GM19023 (cell line): ENCODE data around the gene MTCH1.

Experiments used
- ATAC-seq: cut with Tn5 transposase; IDR thresholded peaks from one replicate; pipeline ENCODE4 v1.9.1; 2021; ENCODE audit warnings: mild to moderate bottlenecking, moderate library complexity; ENCODE audit not compliant: unreplicated experiment

The MTCH1 gene, protein sequence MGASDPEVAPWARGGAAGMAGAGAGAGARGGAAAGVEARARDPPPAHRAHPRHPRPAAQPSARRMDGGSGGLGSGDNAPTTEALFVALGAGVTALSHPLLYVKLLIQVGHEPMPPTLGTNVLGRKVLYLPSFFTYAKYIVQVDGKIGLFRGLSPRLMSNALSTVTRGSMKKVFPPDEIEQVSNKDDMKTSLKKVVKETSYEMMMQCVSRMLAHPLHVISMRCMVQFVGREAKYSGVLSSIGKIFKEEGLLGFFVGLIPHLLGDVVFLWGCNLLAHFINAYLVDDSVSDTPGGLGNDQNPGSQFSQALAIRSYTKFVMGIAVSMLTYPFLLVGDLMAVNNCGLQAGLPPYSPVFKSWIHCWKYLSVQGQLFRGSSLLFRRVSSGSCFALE

DNA sequence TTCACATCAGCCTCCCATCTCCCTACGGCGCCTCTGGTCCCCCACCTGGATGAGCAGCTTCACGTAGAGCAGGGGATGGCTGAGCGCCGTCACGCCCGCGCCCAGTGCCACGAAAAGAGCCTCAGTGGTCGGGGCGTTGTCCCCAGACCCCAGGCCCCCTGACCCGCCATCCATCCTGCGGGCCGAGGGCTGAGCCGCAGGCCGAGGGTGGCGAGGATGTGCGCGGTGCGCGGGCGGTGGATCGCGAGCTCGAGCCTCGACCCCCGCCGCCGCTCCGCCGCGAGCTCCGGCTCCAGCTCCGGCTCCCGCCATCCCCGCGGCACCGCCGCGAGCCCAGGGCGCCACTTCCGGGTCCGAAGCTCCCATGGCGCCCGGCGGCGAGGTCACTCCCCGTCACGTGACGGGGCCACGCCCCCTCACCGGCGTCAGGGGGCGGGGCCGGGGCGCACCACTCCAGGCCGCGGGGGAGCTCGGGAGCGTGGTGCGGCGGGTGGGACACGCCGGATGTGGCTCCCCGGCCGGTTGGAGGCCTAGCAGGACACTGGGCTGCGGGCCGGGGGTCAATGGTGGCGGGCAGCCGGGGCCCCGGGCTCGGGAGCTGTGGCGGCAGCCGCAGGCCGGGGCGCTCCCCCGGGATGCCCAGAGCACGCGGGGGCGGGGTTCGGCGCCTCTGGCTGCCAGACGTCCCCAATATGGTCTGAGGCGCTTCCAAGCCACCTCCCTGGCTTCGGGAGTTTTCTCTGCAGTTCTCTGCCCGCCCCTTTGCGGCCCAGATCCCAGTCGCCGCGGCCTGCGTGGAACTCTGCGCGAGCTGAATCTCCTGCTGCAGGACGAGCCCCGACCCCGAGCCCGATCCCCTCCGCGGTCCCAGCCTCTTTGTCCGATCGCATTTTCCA is at the start of gene MTCH1:
MTCH1 (minus strand) TSS at position 389 of the 896 bp plus-strand sequence; CDS start at position 366, 23 bp downstream.
- ATAC-seq, result peak; percentile 84

DNA sequence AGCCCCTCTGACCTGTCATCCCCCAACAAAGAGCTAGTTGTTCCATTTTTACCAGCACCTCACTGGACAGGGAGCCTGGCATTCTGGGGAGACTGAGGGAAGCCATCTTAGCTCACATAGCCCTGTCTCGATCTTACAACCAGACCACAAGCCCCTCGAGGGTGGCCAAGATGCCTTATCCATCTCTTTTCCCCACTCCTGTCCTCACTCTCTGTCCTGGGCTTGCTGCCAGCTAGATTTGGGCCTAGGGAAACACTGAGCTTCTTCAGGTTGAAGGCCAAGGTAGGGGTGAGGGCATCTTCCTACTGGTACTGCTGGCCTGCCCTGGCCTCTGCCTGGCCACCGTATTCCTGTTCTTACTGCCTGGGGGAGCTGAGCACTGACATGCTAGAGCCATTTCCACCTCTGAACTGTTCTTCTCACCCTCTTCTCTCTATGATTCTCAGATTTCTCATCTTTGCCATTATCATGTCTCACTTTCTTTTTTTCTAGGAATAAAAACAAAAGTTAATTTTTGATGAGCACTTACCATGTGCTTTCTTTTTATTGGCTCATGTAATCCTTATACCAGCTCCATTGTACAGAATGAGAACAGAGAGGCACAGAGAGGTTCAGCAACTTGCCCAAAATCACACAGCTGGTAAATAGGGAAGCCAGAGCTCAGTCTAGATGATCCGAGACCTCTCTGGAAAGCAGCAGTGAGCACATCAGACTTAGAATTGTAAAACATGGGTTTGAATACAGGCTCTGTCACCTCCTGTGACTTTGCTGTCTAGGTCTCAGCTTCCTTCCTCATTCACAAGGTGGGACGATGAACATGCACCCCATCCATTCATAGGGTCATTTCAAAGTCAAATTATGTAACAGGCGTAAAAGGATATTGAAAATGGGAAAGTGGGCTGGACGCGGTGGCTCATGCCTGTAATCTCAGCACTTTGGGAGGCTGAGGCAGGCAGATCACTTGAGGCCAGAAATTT is 48.1 kb upstream of the MTCH1 start:
- ATAC-seq, result no peak

DNA sequence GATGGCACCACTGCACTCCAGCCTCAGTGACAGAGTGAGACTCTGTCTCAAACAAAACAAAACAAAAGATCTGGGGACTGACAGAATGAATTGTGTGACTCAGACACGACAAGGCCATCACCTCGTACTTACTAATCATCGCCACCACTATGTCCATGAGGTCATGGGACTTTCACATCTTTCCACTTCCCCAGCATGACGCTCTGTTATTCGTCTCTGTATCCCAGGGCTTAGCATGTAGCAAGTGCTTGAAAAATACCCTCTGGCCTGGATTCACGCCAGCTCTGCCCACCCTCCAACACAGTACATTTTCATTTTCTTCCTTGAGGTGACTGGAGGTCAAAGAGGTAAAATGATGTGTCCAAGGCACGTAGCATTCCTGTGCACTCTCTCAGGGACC is 47.3 kb upstream of the MTCH1 start:
- ATAC-seq, result no peak

DNA sequence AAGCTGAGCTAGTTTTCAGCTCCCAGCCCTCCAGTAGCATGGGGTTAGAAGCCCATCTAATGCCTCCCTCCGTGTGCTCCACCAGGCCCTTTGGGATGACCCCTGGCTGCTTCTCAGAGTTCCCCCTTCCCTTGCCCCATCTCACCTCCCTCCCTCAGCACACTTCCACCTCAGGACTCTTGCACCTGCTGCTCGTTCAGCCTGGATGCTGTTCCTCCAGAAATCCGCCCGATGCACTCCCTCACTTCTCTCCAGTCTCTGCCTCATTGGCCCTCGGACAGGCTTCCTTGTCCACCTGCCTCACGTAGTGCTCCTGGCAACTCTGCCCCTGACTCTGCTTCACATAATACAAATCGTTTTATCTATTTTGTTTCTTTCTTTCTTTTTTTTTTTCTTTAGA is 46.2 kb upstream of the MTCH1 start:
- no peak for ATAC-seq

DNA sequence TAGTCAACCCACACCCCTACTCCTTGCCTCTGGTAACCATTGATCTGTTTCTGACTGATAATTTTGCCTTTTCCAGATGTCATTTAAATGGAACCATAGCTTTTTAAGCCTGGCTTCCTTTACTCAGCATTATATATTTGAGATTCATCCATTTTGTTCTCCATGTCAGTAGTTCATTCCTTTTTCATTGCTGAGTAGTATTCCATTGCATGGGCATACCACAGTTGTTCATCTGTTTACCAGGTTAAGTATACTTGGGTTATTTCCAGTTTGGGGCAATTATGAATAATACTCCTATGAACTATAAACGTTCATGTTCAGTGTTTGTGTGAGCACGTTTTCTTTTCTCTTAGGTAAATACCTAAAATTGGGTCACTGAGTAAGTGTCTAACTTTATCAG is 44.6 kb upstream of the MTCH1 start:
- ATAC-seq, result no peak

DNA sequence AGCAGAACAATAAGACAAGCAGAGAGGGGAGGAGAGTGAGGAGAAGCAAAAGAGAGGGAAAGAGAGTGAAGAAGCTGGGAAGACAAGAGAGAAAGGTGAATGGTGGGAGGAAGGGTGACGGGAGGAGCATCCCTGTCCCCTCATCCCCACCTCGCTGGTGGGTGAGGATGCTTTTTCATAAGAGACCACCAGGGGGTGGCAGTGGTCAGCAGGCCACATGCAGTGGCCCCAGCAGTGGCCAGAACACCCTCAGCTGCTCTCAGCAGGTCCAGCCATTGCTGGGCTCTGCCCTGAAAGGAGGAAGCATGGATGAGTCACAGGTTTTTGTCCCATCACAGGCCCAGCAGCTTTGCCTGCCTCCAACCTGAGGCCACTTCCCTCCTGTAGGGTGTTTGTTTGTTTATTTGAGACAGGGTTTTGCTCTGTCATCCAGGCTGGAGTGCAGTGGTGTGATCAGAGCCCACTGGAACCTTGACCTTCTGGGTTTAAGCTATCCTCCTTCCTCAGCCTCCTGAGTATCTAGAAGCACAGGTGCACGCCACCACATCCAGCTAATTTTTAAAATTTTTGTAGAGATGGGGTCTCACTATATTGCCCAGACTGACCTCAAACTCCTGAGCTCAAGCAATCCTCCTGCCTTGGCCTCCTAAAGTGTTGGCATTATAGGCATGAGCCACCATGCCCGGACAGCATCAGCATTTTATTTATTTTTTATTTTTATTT is 43.4 kb upstream of the MTCH1 start:
- ATAC-seq, result no peak

DNA sequence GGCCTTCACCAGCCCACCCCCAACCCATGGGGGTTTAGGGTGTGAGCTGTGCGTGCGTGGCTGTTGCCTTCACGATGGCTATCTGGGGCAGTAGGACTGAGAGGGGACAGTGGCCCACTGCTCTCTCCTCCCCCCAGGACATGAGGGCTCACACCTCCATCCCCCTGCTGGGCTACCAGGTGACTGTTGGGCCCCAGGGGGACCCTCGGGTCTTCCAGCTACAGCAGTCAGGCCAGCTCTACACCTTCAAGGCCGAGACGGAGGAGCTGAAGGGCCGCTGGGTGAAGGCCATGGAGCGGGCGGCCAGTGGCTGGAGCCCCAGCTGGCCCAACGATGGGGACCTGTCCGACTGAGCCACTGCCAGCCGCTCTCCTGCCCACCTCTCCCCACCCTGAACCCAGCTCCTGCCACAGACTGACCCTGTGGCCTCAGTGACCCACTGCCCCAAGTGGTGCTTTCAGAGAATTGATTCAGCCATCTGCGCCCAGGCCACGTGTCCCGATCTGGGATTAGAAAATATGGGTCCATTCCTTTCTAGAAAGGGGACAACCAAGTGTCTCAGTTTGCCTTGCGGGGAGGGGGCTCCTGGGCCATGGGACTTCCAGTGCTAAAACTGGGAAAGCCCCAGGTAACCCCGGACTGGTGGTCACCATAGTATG is 41.9 kb upstream of the MTCH1 start:
- no peak for ATAC-seq

DNA sequence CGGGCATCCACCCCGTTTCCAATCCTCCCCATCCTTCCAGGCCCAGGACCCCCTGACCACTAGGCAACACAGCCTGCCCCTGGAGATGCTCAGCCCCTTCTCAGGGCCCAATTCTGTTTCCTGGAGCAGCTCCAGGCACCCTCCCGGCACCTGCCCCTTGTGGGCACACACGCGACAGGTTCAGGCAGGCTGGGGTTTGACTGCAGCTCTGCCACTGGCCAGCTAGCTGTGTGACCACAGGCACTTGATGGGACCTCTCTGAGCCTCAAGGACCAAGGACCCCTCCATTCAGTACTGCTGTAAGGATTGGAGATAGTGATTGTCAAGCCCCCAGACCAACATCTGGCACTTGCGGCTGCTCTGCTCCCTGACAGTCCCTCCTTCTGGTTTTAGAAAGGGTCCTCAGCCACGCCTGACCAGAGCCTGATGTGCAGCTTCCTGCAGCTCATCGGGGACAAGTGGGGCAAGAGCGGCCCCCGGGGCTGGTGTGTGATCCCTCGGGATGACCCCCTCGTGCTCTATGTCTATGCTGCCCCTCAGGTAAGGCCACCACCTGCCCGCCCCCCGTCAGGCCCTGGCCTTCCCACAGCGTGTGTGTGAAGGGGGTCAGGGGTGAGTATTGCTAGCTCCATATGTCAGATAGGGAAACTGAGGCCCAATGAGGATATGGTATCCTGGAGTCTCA is 41.2 kb upstream of the MTCH1 start:
- no peak for ATAC-seq

DNA sequence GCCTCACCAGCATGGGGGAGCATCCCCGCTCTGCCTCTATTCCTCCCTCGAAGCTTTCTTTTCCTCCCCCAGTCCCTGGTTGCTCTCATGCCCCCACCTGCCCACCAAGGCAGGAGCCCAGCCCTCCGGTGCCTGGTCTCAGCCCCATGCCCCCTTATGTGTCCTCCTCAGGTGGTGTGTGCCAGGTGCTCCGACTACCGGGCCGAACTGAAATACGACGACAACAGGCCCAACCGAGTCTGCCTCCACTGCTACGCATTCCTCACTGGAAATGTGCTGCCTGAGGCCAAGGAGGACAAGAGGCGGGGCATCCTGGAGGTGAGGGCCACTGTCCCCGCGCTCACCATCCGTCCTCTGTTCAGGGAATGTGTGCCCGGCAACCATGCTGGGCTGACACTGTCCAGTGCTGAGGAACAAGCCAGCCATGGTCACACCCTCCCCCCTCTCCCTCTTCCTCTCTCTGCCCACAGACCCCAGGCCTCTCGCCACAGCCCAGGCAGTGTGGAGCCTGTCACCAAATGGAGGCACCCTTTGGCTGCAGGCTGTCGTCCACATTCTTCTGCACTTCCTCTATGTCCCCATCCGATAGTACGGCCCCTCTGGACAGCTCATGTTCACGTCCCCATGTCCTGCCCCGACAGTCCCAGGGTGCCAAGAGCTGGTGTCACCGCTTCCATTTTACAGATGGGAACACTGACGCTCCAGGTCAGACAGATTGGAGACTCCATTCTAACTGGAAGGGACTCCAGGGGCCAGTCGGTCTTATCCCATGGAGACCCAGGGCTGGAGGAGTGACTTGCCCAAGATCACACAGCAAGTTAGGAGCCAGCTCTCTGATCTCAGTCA is 39.8 kb upstream of the MTCH1 start:
- ATAC-seq, result no peak

DNA sequence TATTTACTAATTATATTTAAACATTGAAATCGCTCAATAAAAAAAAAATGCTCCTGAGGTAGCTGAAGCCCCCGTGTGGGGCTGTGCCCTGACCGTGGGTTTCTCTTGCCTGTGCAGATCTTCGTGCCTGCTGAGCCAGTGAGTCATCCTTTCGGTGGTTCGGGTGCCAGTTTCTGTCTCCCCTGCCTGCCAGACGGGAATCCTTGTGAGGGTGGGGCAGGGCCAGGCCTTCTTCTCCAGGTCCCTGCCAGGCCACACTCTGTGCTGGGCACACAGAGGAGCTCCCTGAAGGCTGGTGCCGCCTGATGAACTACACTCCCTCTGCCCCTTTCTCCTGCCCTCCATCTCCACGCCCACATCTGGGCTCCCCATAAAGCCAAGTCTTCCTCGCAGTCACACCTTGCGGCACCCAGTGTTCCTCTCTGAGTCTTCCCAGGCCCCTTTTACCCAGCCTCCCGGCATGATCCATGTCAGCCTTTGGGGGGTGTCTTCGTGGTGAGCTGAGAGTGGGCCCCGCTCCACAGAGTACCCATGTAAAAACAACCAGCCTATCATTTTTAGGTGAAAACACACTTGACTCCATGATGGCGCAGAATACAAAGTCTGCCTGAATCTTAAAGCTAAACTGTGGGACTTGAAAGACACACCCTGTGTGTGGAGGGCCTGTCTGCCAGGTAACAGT is 38.8 kb upstream of the MTCH1 start:
- no peak for ATAC-seq

DNA sequence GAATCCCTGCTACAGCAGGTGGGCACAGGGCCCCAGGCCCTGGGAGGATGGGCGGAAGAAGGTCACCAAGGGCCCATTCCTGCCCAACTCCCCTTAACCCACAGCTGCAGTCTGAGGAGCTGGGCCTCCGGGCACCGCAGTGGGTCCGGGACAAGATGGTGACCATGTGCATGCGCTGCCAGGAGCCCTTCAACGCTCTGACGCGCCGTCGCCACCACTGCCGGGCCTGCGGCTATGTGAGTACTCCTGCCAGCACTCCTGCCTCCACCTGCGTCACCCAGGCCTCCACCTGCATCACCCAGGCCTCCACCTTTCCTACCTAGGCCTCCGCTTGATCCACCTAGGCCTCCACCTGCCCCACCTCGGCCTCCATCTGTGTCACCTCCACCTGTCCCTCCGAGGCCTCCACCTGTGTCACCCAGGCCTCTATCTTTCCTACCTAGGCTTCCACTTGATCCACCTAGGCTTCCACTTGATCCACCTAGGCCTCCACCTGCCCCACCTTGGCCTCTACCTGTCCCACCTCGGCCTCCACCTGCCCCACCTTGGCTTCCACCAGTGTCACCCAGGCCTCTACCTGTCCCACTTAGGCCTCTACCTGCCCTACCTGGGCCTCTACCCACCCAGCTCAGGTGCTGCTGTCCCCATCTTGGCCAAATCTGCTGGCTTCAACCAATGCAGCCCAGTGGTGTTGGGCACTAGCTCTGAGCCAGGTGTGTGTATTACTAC is 36.3 kb upstream of the MTCH1 start:
- ATAC-seq, result no peak

DNA sequence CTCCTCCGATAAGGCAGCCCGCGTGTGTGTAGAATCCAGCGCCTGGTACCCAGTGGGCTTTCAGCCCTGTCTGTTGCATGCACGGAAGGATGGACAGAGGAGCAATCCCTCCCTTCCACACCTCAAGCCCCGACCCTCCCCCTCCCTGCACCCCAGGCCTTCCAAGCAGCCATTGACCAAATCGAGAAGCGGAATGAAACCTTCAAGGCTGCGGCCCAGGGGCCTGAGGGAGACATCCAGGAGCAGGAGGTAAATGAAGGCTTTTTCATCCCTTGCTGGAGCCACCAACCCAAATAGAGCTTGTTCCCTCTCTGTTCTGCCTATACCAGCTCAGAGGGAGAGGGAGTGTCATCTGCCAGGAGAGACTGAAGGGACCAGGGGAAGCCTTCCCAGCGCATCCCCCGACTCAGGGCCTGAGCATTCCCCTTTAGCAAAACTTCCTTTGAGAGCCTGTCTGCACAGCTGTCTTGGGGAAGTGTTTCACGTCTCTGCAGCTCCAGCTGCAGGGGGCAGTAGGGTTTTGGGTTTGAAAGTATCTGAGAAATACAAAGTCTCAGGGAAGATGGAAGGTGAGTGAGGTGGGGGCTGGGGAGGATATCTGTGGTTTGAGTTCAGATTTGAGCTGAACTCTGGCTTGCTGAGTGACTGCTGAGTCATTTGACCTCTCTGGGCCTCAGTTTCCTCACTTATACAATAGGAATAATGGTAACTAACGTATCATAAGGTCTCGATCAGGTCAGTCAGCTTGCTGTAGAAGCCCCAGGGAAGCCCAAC is 35.5 kb upstream of the MTCH1 start:
- no peak for ATAC-seq

DNA sequence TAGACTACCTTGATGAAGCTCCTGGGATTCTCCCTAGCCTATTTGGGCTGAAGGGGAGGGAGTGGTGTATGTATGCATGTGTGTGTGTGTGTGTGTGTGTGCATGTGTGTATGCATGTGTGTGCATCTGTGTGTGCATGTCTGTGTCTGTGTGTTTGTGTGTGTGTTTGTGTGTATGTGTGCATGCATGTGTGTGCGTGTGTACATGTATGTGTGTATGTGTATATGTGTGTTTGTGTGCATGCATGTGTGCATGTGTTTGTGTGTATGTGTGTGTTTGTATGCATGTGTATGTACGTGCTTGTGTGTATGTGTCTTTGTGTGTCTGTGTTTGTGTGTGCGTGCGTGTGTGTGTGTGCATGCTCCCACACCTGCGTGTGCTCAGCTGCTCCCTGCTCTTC is 34.8 kb upstream of the MTCH1 start:
- ATAC-seq, result no peak

DNA sequence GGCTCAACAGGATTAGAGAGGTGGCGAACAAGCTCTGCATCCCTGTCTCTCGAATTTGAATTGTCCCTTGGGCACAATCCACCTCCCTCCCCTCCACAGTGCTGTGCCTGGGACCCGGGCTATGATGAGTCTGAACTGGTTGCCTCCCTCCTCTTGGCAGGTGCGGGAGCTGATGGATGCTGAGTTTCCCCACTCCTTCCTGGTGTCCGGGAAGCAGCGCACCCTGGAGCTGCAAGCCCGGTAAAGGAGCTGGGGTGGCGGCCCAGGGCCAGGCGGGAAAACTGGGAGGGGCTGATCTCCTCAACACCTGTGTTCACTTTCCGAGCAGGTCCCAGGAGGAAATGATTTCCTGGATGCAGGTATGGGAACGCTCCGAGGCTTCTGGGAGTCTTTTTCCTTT is 34.4 kb upstream of the MTCH1 start:
- no peak for ATAC-seq

DNA sequence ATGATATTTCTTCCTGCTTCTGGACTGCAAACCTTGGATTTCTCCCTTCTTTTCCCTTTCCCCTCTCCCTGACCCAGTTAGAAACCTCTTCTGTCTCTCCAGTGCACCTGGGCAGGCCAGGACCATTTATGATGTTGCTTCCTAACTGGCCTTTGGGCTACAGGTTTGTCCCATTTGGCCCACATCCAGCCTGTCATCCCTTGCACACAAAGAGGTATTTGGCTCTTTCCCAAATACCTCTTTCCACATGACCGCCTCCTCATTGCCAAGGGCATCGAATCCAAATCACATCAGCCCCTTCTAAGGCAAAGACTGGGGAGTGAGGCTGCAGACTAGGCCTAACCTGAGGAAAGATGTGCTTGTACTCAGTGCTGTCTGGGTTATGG is 33.1 kb upstream of the MTCH1 start:
- no peak for ATAC-seq
